Measurements from ENCODE around the gene SPATA31E1. TPM values are rescaled to one million over a fixed set of nuclear protein-coding genes. Genes with fewer than 3 reads are reported as not detected.
"Not testable (repeated sequence)": the region's sequence is repeated elsewhere in the genome, so short reads cannot be mapped to it uniquely, and the experiment has no call there.

SPATA31E1 gene
- not detected in 2 replicates for total RNA-seq (2014; rRNA removed; shearing (Covaris generic); ENCODE audit: low replicate concordance)

DNA sequence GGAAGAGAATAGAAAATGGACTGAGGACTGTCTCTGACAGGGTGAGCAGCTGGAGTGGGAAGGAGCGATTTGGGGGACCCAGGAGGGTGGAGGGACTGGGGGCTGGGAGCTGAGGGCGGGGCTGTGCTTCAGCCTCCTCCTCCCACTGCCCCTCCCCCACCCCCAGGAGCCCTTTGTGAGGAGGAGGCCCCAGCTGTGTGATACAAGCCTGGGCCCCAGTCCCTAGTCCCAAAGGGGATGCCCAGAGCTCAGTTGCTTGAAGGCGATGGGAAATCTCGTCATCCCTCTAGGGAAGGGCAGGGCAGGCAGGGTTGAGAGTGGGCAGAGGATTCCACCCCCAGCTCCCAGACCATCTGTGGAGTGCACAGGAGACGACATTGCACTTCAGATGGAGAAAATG is at the start of gene SPATA31E1:
TSS of gene SPATA31E1 (plus strand) at position 251 of the 400 bp plus-strand sequence. CDS start at position 266, 15 bp downstream.
- Histone ChIP-seq H3K9me3 (peaks cover 12% of the 10 kb centered on the region), H3K27me3 (no peaks in the 10 kb centered on the region), H3K36me3 (no peaks in the 10 kb centered on the region; the same call in 1 of the 2 replicates), H3K4me3 (no peak within 1 kb of the TSS)
- no peak for DNase-seq

GRCh38 chr9:87834357-87834756 is 48.3 kb upstream of the SPATA31E1 start:
- H3K4me3 ChIP-seq = no peak overlapping the region
- no peaks in the 10 kb centered on the region for H3K27me3 ChIP-seq
- DNase-seq = no peak
- H3K36me3 ChIP-seq = no peaks in the 10 kb centered on the region
- H3K9me3 ChIP-seq = no peaks in the 10 kb centered on the region

GRCh38 chr9:87836536-87836935 is 46.1 kb upstream of the SPATA31E1 start:
- Histone ChIP-seq H3K27me3 (no peaks in the 10 kb centered on the region), H3K36me3 (no peaks in the 10 kb centered on the region), H3K4me3 (no peak overlapping the region), H3K9me3 (peaks cover 3% of the 10 kb centered on the region; the same call in 1 of the 2 replicates)
- no peak for DNase-seq

GRCh38 chr9:87836951-87837705 is 45.5 kb upstream of the SPATA31E1 start:
- no peak for DNase-seq
- Histone ChIP-seq H3K27me3 (no peaks in the 10 kb centered on the region), H3K9me3 (peaks cover 3% of the 10 kb centered on the region; the same call in 1 of the 2 replicates), H3K4me3 (no peak overlapping the region), H3K36me3 (no peaks in the 10 kb centered on the region)

- H3K4me3 ChIP-seq = no peak overlapping the region
- peaks cover 3% of the 10 kb centered on the region; the same call in 1 of the 2 replicates for H3K9me3 ChIP-seq
- no peak for DNase-seq
- no peaks in the 10 kb centered on the region for H3K36me3 ChIP-seq
- no peaks in the 10 kb centered on the region for H3K27me3 ChIP-seq
Observed at GRCh38 chr9:87840134-87840533, 42.5 kb upstream of the SPATA31E1 start.

DNA sequence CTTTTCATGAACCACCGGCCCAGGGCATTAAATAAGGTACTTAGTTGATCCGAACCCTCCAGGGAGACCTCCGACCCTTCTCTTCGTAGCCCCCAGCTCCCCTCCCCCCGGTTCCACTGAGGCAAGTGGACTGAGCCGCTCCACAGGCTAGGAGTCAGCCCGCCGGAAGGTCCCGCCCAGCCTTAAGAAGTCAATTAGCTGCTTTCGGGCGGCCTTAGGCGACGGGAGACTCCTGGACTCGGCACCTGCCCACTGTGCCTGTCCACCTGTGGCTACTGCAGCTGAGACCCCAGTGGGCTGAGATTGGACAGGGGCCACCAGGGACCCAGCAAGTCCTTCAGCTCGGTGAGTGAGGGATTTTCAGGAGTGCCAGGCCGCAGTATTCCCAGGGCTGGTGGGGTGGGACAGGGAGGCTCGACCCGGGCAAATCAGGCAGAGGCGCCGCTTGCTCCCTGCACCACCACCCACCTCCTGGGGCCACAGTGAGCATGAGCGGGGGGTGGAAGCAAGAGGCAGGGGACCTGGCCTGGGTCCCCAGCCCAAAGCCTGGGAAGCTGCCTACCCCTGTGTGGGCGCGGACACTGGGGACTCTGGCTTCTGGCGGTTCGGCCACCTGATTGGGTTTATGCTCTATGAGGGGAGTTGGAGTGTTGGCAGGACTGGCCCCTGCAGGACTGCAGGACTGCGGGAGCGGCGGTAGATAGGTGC is 39.6 kb upstream of the SPATA31E1 start:
- Histone ChIP-seq H3K9me3 (peaks cover 3% of the 10 kb centered on the region; the same call in 1 of the 2 replicates), H3K36me3 (no peaks in the 10 kb centered on the region), H3K4me3 (no peak overlapping the region), H3K27me3 (no peaks in the 10 kb centered on the region)
- DNase-seq = no peak

DNA sequence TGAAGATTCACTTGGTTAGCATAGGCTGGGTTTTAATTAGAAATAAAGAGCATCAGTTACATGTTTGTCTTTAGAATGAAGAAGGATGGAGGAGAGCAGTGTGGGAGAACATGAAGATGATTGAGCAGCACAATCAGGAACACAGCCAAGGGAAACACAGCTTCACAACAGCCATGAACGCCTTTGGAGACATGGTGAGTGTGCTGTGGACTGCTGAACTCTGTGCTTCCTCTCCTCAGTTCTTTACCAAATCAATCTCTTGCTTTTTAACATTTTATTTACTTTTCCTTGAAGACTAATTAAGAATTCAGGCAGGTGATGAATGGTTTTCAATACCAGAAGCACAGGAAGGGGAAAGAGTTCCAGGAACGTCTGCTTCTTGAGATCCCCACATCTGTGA is 38.2 kb upstream of the SPATA31E1 start:
- no peak overlapping the region for H3K4me3 ChIP-seq
- no peaks in the 10 kb centered on the region for H3K36me3 ChIP-seq
- H3K9me3 ChIP-seq = peaks cover 3% of the 10 kb centered on the region; the same call in 1 of the 2 replicates
- no peaks in the 10 kb centered on the region for H3K27me3 ChIP-seq
- no peak for DNase-seq

DNA sequence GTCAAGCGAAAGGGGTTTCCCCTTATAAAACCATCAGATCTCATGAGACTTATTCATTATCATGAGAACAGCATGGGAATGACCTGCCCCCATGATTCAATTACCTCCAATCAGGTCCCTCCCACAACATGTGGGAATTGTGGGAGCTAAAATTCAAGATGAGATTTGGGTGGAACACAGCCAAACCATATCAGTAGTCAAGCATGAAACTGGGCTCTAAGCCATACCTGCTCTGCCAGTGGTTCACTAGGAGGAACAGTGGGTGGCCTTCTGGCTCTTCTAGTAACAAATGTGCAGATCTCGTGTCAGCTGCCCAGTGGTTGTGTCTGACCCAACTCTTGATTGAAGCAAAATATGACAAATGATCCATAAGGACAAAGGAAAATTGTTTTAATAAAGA is 34.9 kb upstream of the SPATA31E1 start:
- H3K27me3 ChIP-seq, H3K4me3 ChIP-seq, H3K9me3 ChIP-seq, H3K36me3 ChIP-seq: not testable (repeated sequence)
- DNase-seq = peak; percentile 68

DNA sequence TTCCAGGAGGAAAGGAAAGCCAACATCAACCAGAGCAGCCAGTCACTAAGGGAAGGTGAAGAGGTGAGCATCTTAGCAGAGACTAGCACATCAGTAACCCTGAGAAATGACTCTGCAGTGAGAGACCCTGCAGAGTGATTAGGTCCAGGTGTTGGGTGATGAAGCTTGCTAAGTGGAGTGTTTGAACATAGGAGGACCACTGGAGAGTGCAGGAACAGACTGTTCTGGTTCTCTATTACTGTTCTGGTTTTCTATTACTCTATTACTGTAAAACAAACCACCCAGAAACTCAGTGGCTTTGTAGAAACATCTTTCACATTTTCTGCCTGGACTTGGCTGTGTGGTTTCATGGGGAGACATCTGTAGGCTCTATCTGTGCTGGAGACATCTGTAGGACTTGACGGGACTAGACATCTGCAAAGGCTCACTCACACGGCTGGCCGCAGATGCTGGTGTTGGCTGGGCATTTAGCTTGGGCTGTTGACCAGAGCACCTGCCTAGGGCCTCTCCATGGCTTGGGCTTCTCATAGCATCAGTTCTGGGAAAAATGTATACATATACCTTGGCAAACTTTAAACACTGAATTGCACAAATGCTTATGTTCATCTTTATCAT is 33.4 kb upstream of the SPATA31E1 start:
- Histone ChIP-seq H3K9me3 (no peaks in the 10 kb centered on the region), H3K4me3 (no peak overlapping the region), H3K27me3 (no peaks in the 10 kb centered on the region), H3K36me3 (no peaks in the 10 kb centered on the region)
- DNase-seq = no peak

- peak; percentile 96 for DNase-seq
- Histone ChIP-seq H3K36me3 (no peaks in the 10 kb centered on the region), H3K27me3 (no peaks in the 10 kb centered on the region), H3K4me3 (no peak overlapping the region), H3K9me3 (no peaks in the 10 kb centered on the region)
Observed at GRCh38 chr9:87850391-87850790, 32.3 kb upstream of the SPATA31E1 start.

DNA sequence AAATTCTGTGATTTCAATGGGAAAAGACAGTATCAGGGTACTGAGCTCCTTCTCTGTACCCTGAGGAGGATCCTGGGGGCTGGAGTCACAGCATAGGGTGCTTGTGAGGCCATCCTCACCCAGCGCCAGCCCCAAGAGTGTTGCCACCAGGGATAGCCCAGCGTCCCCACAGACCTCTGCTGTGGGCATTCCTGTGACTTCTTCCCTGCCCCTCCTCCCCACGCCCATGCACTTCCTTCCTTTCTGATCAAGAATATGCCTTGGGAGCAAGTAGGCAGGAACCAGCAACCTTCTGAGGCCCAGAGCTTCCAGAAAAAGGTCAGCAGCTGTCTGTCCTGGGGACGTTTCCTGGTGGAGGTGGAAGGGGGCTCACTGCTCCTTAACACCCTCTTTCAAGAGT is 31.5 kb upstream of the SPATA31E1 start:
- H3K27me3 ChIP-seq, DNase-seq, H3K4me3 ChIP-seq, H3K36me3 ChIP-seq, H3K9me3 ChIP-seq: not testable (repeated sequence)

GRCh38 chr9:87853302-87853701 is 29.4 kb upstream of the SPATA31E1 start:
- Histone ChIP-seq H3K9me3 (no peaks in the 10 kb centered on the region), H3K27me3 (no peaks in the 10 kb centered on the region), H3K4me3 (no peak overlapping the region), H3K36me3 (no peaks in the 10 kb centered on the region)
- no peak for DNase-seq

DNA sequence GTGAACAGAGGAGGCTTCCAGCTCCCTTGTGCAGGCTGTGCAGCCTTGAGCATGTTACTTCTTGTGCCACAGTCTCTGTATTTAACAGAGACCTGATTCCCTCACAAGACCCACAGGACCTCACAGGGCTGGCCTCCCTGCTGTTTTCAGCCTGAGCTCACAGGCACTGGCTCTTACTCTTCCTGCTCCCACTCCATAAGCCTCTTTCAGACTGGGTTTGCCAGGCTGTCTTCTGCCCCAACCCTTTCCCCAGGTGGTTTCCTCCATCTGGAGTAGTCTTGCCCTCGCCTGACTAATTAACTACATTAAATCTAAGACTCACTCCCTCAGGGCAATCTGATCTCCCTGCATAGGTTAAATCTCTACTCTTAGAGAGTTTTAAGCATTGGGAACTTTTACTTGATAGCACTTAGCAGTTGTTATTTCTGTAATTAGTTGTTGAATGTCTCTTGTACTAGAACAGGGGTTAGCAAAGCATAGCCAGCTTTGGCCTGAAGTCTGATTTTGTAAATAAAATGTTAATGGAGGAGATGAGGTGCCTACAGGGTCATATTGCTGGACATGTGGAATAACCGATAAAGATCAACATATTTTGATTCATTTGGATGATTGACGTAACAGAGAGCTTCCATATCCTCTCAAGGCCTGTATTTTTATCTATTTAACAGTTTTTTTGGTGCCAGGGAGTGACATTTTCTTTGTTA is 28.6 kb upstream of the SPATA31E1 start:
- H3K9me3 ChIP-seq = no peaks in the 10 kb centered on the region
- H3K4me3 ChIP-seq = no peak overlapping the region
- DNase-seq = no peak
- no peaks in the 10 kb centered on the region for H3K36me3 ChIP-seq
- no peaks in the 10 kb centered on the region for H3K27me3 ChIP-seq

DNA sequence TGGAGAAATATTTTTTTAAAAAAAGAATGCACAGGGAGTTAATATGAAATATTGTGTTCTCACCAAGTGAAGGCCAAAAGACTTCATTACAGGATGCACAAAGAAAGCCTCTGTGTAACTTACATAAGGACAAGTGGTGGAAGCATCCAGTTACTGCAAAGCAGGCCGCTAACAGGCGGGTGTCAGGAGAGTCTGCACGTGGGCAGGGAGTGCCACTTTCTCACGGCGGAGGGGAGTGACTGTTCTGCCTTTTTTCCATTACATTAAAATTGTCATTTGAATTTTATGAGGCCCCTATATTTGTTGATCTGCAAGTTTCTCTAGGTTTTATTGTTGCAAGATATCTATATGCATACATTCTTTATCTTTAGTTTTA is 28.1 kb upstream of the SPATA31E1 start:
- no peaks in the 10 kb centered on the region for H3K27me3 ChIP-seq
- no peak overlapping the region for H3K4me3 ChIP-seq
- no peaks in the 10 kb centered on the region for H3K36me3 ChIP-seq
- no peaks in the 10 kb centered on the region for H3K9me3 ChIP-seq
- no peak for DNase-seq

- H3K4me3 ChIP-seq = no peak overlapping the region
- DNase-seq = no peak
Observed at GRCh38 chr9:87855061-87855460, 27.6 kb upstream of the SPATA31E1 start.

DNA sequence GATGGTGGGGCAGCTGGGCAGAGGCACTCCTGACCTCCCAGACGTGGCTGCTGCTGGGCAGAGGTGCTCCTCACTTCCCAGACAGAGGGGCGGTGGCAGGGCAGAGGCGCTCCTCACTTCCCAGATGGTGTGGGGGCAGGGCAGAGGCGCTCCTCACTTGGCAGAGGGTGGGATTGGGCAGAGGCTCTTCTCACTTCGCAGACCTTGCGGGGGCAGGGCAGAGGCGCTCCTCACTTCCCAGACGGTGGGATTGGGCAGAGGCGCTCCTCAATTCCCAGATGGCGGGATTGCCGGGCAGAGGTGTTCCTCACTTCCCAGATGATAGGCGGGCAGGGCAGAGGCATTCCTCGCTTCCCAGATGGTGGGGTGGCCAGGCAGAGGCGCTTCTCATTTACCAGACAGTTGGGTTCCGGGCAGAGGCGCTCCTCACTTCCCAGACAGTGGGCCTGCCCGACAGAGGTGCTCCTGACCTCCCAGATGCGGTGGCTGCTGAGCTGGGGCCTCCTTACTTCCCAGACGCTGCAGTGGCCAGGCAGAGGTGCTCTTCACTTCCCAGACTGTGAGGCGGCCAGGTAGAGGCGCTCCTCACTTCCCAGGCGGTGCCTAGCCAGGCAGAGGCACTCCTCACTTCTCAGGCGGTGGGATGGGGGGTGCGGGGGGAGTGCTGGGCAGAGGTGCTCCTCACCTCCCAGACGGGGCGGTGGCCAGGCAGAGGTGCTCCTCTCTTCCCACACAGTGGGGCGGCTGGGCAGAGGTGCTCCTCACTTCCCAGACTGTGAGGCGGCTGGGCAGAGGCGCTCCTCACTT is 25.3 kb upstream of the SPATA31E1 start:
- Histone ChIP-seq H3K27me3 (no peaks in the 10 kb centered on the region), H3K9me3 (peaks cover 3% of the 10 kb centered on the region; the same call in 1 of the 2 replicates), H3K36me3 (no peaks in the 10 kb centered on the region), H3K4me3 (no peak overlapping the region)
- DNase-seq = no peak

More at GRCh38 chr9:87855061-87855460, 27.6 kb upstream of the SPATA31E1 start:
- no peaks in the 10 kb centered on the region for H3K36me3 ChIP-seq
- no peaks in the 10 kb centered on the region for H3K9me3 ChIP-seq
- H3K27me3 ChIP-seq = no peaks in the 10 kb centered on the region

Data from MG63 (cell line).